HG03354 (cell line): ENCODE measurements around the gene ZNF506.
"Not testable (repeated sequence)": the region's sequence is repeated elsewhere in the genome, so short reads cannot be mapped to it uniquely, and the experiment has no call there.

Source experiments
- ATAC-seq: cut with Tn5 transposase; IDR thresholded peaks from one replicate; pipeline ENCODE4 v1.9.1; 2021; ENCODE audit warnings: mild to moderate bottlenecking; ENCODE audit not compliant: unreplicated experiment, poor library complexity, severe bottlenecking

Gene ZNF506

GRCh38 chr19:19782783-19783182 is 38.8 kb downstream of the ZNF506 start:
- ATAC-seq, result no peak

GRCh38 chr19:19781791-19782190 is 39.8 kb downstream of the ZNF506 start:
- not testable (repeated sequence) for ATAC-seq

- no peak for ATAC-seq
Measured at GRCh38 chr19:19778666-19779065, 42.9 kb downstream of the ZNF506 start.

GRCh38 chr19:19777692-19778091 is 43.9 kb downstream of the ZNF506 start:
- no peak for ATAC-seq

- ATAC-seq, result peak; percentile 97
Measured at GRCh38 chr19:19776206-19777008, 45.1 kb downstream of the ZNF506 start.

GRCh38 chr19:19775891-19776205 is 45.7 kb downstream of the ZNF506 start:
- peak; percentile 27 for ATAC-seq

GRCh38 chr19:19774354-19775033 is 47.1 kb downstream of the ZNF506 start:
- no peak for ATAC-seq

- ATAC-seq, result not testable (repeated sequence)
Measured at GRCh38 chr19:19771963-19772362, 49.6 kb downstream of the ZNF506 start.

GRCh38 chr19:19769971-19770370 is 51.6 kb downstream of the ZNF506 start:
- ATAC-seq, result not testable (repeated sequence)

GRCh38 chr19:19758164-19758563 is 63.4 kb downstream of the ZNF506 start:
- ATAC-seq, result no peak

GRCh38 chr19:19752760-19753403 is 68.7 kb downstream of the ZNF506 start:
- ATAC-seq, result no peak

- ATAC-seq, result no peak
Measured at GRCh38 chr19:19751846-19752245, 69.7 kb downstream of the ZNF506 start.

GRCh38 chr19:19750842-19751790 is 70.4 kb downstream of the ZNF506 start:
- no peak for ATAC-seq

- no peak for ATAC-seq
Measured at GRCh38 chr19:19749908-19750841, 71.4 kb downstream of the ZNF506 start.

GRCh38 chr19:19749117-19749907 is 72.2 kb downstream of the ZNF506 start:
- no peak for ATAC-seq

GRCh38 chr19:19748249-19748938 is 73.2 kb downstream of the ZNF506 start:
- ATAC-seq, result no peak
